ENCODE data around the gene ANO3.

Gene ANO3

GRCh38 chr11:26519469-26519868 is 187.5 kb downstream of the ANO3 start:
- Histone ChIP-seq H3K27me3 (ENCODE audit: control insufficient read depth in 2 of 2, insufficient read depth in 2 of 2, low read length in 2 of 2) (no peaks in the 10 kb centered on the region), H3K4me1 (ENCODE audit: control insufficient read depth in 2 of 2, insufficient read depth in 2 of 2, low read length in 2 of 2) (no peaks in the 10 kb centered on the region)

GRCh38 chr11:26522912-26523610 is 191.1 kb downstream of the ANO3 start:
- H3K4me1 ChIP-seq (ENCODE audit: control insufficient read depth in 2 of 2, insufficient read depth in 2 of 2, low read length in 2 of 2), result no peaks in the 10 kb centered on the region

More at GRCh38 chr11:26519469-26519868, 187.5 kb downstream of the ANO3 start:
- Histone ChIP-seq H3K36me3 (ENCODE audit: control insufficient read depth in 2 of 2, insufficient read depth in 2 of 2, low read length in 2 of 2) (no peaks in the 10 kb centered on the region), H3K9me3 (ENCODE audit: control insufficient read depth in 2 of 2, low read length in 2 of 2) (no peaks in the 10 kb centered on the region), H3K27ac (ENCODE audit: low read depth in 2 of 2, low read length in 2 of 2) (no peak overlapping the region), H3K4me3 (ENCODE audit: low read length in 2 of 2) (no peak overlapping the region), H3K9ac (ENCODE audit: low read depth in 1 of 2, low read length in 2 of 2) (no peak overlapping the region)

GRCh38 chr11:26527685-26528084 is 195.8 kb downstream of the ANO3 start:
- Histone ChIP-seq H3K9me3 (ENCODE audit: control insufficient read depth in 2 of 2, low read length in 2 of 2) (no peaks in the 10 kb centered on the region), H3K36me3 (ENCODE audit: control insufficient read depth in 2 of 2, insufficient read depth in 2 of 2, low read length in 2 of 2) (no peaks in the 10 kb centered on the region), H3K9ac (ENCODE audit: low read depth in 1 of 2, low read length in 2 of 2) (no peak overlapping the region), H3K27me3 (ENCODE audit: control insufficient read depth in 2 of 2, insufficient read depth in 2 of 2, low read length in 2 of 2) (no peaks in the 10 kb centered on the region), H3K27ac (ENCODE audit: low read depth in 2 of 2, low read length in 2 of 2) (no peak overlapping the region), H3K4me3 (ENCODE audit: low read length in 2 of 2) (no peak overlapping the region), H3K4me1 (ENCODE audit: control insufficient read depth in 2 of 2, insufficient read depth in 2 of 2, low read length in 2 of 2) (no peaks in the 10 kb centered on the region)

More at GRCh38 chr11:26522912-26523610, 191.1 kb downstream of the ANO3 start:
- Histone ChIP-seq H3K9me3 (ENCODE audit: control insufficient read depth in 2 of 2, low read length in 2 of 2) (no peaks in the 10 kb centered on the region), H3K4me3 (ENCODE audit: low read length in 2 of 2) (no peak overlapping the region), H3K27ac (ENCODE audit: low read depth in 2 of 2, low read length in 2 of 2) (no peak overlapping the region), H3K9ac (ENCODE audit: low read depth in 1 of 2, low read length in 2 of 2) (no peak overlapping the region), H3K27me3 (ENCODE audit: control insufficient read depth in 2 of 2, insufficient read depth in 2 of 2, low read length in 2 of 2) (no peaks in the 10 kb centered on the region), H3K36me3 (ENCODE audit: control insufficient read depth in 2 of 2, insufficient read depth in 2 of 2, low read length in 2 of 2) (no peaks in the 10 kb centered on the region)

- Histone ChIP-seq H3K27me3 (ENCODE audit: control insufficient read depth in 2 of 2, insufficient read depth in 2 of 2, low read length in 2 of 2) (no peaks in the 10 kb centered on the region), H3K4me1 (ENCODE audit: control insufficient read depth in 2 of 2, insufficient read depth in 2 of 2, low read length in 2 of 2) (no peaks in the 10 kb centered on the region), H3K36me3 (ENCODE audit: control insufficient read depth in 2 of 2, insufficient read depth in 2 of 2, low read length in 2 of 2) (no peaks in the 10 kb centered on the region), H3K9ac (ENCODE audit: low read depth in 1 of 2, low read length in 2 of 2) (no peak overlapping the region), H3K4me3 (ENCODE audit: low read length in 2 of 2) (no peak overlapping the region), H3K9me3 (ENCODE audit: control insufficient read depth in 2 of 2, low read length in 2 of 2) (no peaks in the 10 kb centered on the region), H3K27ac (ENCODE audit: low read depth in 2 of 2, low read length in 2 of 2) (no peak overlapping the region)
Observed at GRCh38 chr11:26537341-26537740, 205.4 kb downstream of the ANO3 start.

GRCh38 chr11:26539517-26539916 is 207.6 kb downstream of the ANO3 start:
- no peak overlapping the region for H3K4me3 ChIP-seq (ENCODE audit: low read length in 2 of 2)
- no peak overlapping the region for H3K9ac ChIP-seq (ENCODE audit: low read depth in 1 of 2, low read length in 2 of 2)
- H3K27ac ChIP-seq (ENCODE audit: low read depth in 2 of 2, low read length in 2 of 2), result no peak overlapping the region
- no peaks in the 10 kb centered on the region for H3K4me1 ChIP-seq (ENCODE audit: control insufficient read depth in 2 of 2, insufficient read depth in 2 of 2, low read length in 2 of 2)
- H3K9me3 ChIP-seq (ENCODE audit: control insufficient read depth in 2 of 2, low read length in 2 of 2), result no peaks in the 10 kb centered on the region
- H3K36me3 ChIP-seq (ENCODE audit: control insufficient read depth in 2 of 2, insufficient read depth in 2 of 2, low read length in 2 of 2), result no peaks in the 10 kb centered on the region
- no peaks in the 10 kb centered on the region for H3K27me3 ChIP-seq (ENCODE audit: control insufficient read depth in 2 of 2, insufficient read depth in 2 of 2, low read length in 2 of 2)

- Histone ChIP-seq H3K9ac (ENCODE audit: low read depth in 1 of 2, low read length in 2 of 2) (no peak overlapping the region), H3K27me3 (ENCODE audit: control insufficient read depth in 2 of 2, insufficient read depth in 2 of 2, low read length in 2 of 2) (no peaks in the 10 kb centered on the region), H3K9me3 (ENCODE audit: control insufficient read depth in 2 of 2, low read length in 2 of 2) (no peaks in the 10 kb centered on the region), H3K4me3 (ENCODE audit: low read length in 2 of 2) (no peak overlapping the region), H3K27ac (ENCODE audit: low read depth in 2 of 2, low read length in 2 of 2) (no peak overlapping the region), H3K4me1 (ENCODE audit: control insufficient read depth in 2 of 2, insufficient read depth in 2 of 2, low read length in 2 of 2) (no peaks in the 10 kb centered on the region), H3K36me3 (ENCODE audit: control insufficient read depth in 2 of 2, insufficient read depth in 2 of 2, low read length in 2 of 2) (no peaks in the 10 kb centered on the region)
Observed at GRCh38 chr11:26541870-26542269, 209.9 kb downstream of the ANO3 start.

GRCh38 chr11:26549176-26549575 is 217.2 kb downstream of the ANO3 start:
- no peaks in the 10 kb centered on the region for H3K36me3 ChIP-seq (ENCODE audit: control insufficient read depth in 2 of 2, insufficient read depth in 2 of 2, low read length in 2 of 2)
- no peaks in the 10 kb centered on the region for H3K27me3 ChIP-seq (ENCODE audit: control insufficient read depth in 2 of 2, insufficient read depth in 2 of 2, low read length in 2 of 2)
- no peaks in the 10 kb centered on the region for H3K4me1 ChIP-seq (ENCODE audit: control insufficient read depth in 2 of 2, insufficient read depth in 2 of 2, low read length in 2 of 2)
- no peak overlapping the region for H3K4me3 ChIP-seq (ENCODE audit: low read length in 2 of 2)
- H3K27ac ChIP-seq (ENCODE audit: low read depth in 2 of 2, low read length in 2 of 2), result no peak overlapping the region
- H3K9ac ChIP-seq (ENCODE audit: low read depth in 1 of 2, low read length in 2 of 2), result no peak overlapping the region
- H3K9me3 ChIP-seq (ENCODE audit: control insufficient read depth in 2 of 2, low read length in 2 of 2), result no peaks in the 10 kb centered on the region

GRCh38 chr11:26550022-26550421 is 218.1 kb downstream of the ANO3 start:
- Histone ChIP-seq H3K4me1 (ENCODE audit: control insufficient read depth in 2 of 2, insufficient read depth in 2 of 2, low read length in 2 of 2) (no peaks in the 10 kb centered on the region), H3K36me3 (ENCODE audit: control insufficient read depth in 2 of 2, insufficient read depth in 2 of 2, low read length in 2 of 2) (no peaks in the 10 kb centered on the region), H3K27ac (ENCODE audit: low read depth in 2 of 2, low read length in 2 of 2) (no peak overlapping the region), H3K4me3 (ENCODE audit: low read length in 2 of 2) (no peak overlapping the region), H3K9me3 (ENCODE audit: control insufficient read depth in 2 of 2, low read length in 2 of 2) (no peaks in the 10 kb centered on the region), H3K27me3 (ENCODE audit: control insufficient read depth in 2 of 2, insufficient read depth in 2 of 2, low read length in 2 of 2) (no peaks in the 10 kb centered on the region), H3K9ac (ENCODE audit: low read depth in 1 of 2, low read length in 2 of 2) (no peak overlapping the region)

GRCh38 chr11:26551186-26551801 is 219.4 kb downstream of the ANO3 start:
- H3K4me1 ChIP-seq (ENCODE audit: control insufficient read depth in 2 of 2, insufficient read depth in 2 of 2, low read length in 2 of 2), result no peaks in the 10 kb centered on the region
- H3K4me3 ChIP-seq (ENCODE audit: low read length in 2 of 2), result no peak overlapping the region
- H3K36me3 ChIP-seq (ENCODE audit: control insufficient read depth in 2 of 2, insufficient read depth in 2 of 2, low read length in 2 of 2), result no peaks in the 10 kb centered on the region
- H3K27me3 ChIP-seq (ENCODE audit: control insufficient read depth in 2 of 2, insufficient read depth in 2 of 2, low read length in 2 of 2), result no peaks in the 10 kb centered on the region
- H3K27ac ChIP-seq (ENCODE audit: low read depth in 2 of 2, low read length in 2 of 2), result no peak overlapping the region
- H3K9me3 ChIP-seq (ENCODE audit: control insufficient read depth in 2 of 2, low read length in 2 of 2), result no peaks in the 10 kb centered on the region
- H3K9ac ChIP-seq (ENCODE audit: low read depth in 1 of 2, low read length in 2 of 2), result no peak overlapping the region

GRCh38 chr11:26553182-26553581 is 221.3 kb downstream of the ANO3 start:
- Histone ChIP-seq H3K36me3 (ENCODE audit: control insufficient read depth in 2 of 2, insufficient read depth in 2 of 2, low read length in 2 of 2) (no peaks in the 10 kb centered on the region), H3K27me3 (ENCODE audit: control insufficient read depth in 2 of 2, insufficient read depth in 2 of 2, low read length in 2 of 2) (no peaks in the 10 kb centered on the region)

More at GRCh38 chr11:26553182-26553581, 221.3 kb downstream of the ANO3 start:
- Histone ChIP-seq H3K4me1 (ENCODE audit: control insufficient read depth in 2 of 2, insufficient read depth in 2 of 2, low read length in 2 of 2) (no peaks in the 10 kb centered on the region), H3K9me3 (ENCODE audit: control insufficient read depth in 2 of 2, low read length in 2 of 2) (no peaks in the 10 kb centered on the region), H3K9ac (ENCODE audit: low read depth in 1 of 2, low read length in 2 of 2) (no peak overlapping the region), H3K27ac (ENCODE audit: low read depth in 2 of 2, low read length in 2 of 2) (no peak overlapping the region), H3K4me3 (ENCODE audit: low read length in 2 of 2) (no peak overlapping the region)

All from mucosa of rectum (tissue), 2 donors.